ENCODE measurements around the gene RASA3.
A peak's percentile ranks its signal among the peaks of the same experiment; 100 is the strongest.

The RASA3 gene

DNA sequence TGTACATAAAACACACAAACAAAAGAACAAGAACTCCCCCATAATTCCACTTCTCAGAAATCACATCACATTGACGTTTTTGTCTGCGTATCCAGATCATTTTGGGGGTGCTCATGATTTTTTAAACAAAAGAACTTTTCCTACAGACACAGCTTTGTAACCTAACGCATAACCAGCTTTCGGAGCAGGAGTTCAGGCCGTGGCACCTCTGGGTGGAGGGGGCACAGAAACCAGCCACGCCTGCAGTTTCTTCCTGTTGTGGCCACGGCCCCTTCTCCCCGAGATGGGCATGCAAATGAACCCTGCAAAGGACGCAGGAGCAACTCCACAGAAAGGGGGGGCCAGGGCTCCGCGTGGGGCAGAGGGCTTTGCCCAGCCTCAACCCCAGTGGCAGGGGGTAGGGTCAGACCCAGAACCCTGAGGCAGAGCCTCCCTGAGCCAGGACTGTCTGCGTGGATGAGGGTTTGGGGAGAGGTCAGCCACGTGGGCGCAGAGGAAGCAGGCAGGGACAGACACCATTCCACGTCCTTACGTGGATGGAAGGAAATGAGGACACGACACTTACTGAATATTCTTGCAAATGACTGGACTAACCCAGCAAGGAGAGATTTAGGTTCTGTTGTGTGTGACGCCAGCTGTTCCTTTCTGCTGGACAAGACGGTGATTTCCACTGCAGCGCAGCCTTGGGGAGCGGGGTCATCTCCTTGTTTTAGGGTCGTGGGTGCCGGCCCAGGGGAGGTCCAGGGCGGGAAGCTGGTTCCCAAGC lies 64.4 kb downstream of the RASA3 start:
- Histone ChIP-seq H3K36me3 (ENCODE audit: insufficient read depth, low read length) (peaks cover 23% of the 10 kb centered on the region), H4K20me1 (ENCODE audit: insufficient read depth, low read length) (peaks cover 58% of the 10 kb centered on the region), H3K4me3 (ENCODE audit: low read depth in 1 of 2, low read length in 2 of 2) (no peak overlapping the region), H3K4me2 (ENCODE audit: insufficient read depth, low read length) (no peak overlapping the region), H3K9ac (ENCODE audit: low read depth, low read length) (no peak overlapping the region), H3K79me2 (ENCODE audit: insufficient read depth, low read length) (peaks cover 64% of the 10 kb centered on the region), H3K9me3 (ENCODE audit: insufficient read depth, low read length, severe bottlenecking) (no peaks in the 10 kb centered on the region), H3K27me3 (ENCODE audit: insufficient read depth, low read length, poor library complexity) (no peaks in the 10 kb centered on the region), H2AFZ (ENCODE audit: low read depth, low read length) (no peak overlapping the region), H3K27ac (ENCODE audit: low read length) (peak overlapping the region; percentile 57), H3K4me1 (ENCODE audit: insufficient read depth, low read length) (peaks cover 22% of the 10 kb centered on the region)
- no peak for TF ChIP-seq EZH2 (IDR thresholded peaks at IDR 0.05; ENCODE audit: borderline replicate concordance, low read depth, low read length, severe bottlenecking)
- TF ChIP-seq, protein P1, sequence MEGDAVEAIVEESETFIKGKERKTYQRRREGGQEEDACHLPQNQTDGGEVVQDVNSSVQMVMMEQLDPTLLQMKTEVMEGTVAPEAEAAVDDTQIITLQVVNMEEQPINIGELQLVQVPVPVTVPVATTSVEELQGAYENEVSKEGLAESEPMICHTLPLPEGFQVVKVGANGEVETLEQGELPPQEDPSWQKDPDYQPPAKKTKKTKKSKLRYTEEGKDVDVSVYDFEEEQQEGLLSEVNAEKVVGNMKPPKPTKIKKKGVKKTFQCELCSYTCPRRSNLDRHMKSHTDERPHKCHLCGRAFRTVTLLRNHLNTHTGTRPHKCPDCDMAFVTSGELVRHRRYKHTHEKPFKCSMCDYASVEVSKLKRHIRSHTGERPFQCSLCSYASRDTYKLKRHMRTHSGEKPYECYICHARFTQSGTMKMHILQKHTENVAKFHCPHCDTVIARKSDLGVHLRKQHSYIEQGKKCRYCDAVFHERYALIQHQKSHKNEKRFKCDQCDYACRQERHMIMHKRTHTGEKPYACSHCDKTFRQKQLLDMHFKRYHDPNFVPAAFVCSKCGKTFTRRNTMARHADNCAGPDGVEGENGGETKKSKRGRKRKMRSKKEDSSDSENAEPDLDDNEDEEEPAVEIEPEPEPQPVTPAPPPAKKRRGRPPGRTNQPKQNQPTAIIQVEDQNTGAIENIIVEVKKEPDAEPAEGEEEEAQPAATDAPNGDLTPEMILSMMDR (IDR thresholded peaks at IDR 0.05; ENCODE audit: borderline replicate concordance, extremely low read depth, low read length, poor library complexity, severe bottlenecking) = no peak
- ATAC-seq (ENCODE audit: insufficient read depth, low read depth) = no peak
- no peak for DNase-seq

- ATAC-seq (ENCODE audit: insufficient read depth, low read depth) = peak; percentile 55
- peaks cover 68% of the 10 kb centered on the region for H3K79me2 ChIP-seq (ENCODE audit: insufficient read depth, low read length)
- no peaks in the 10 kb centered on the region for H3K27me3 ChIP-seq (ENCODE audit: insufficient read depth, low read length, poor library complexity)
- peaks cover 22% of the 10 kb centered on the region for H3K4me1 ChIP-seq (ENCODE audit: insufficient read depth, low read length)
- peak overlapping the region; percentile 57 for H3K27ac ChIP-seq (ENCODE audit: low read length)
- H2AFZ ChIP-seq (ENCODE audit: low read depth, low read length) = no peak overlapping the region
- peak overlapping the region; percentile 19; the same call in 1 of the 2 replicates for H3K4me2 ChIP-seq (ENCODE audit: insufficient read depth, low read length)
- peaks cover 23% of the 10 kb centered on the region for H3K36me3 ChIP-seq (ENCODE audit: insufficient read depth, low read length)
- peaks cover 63% of the 10 kb centered on the region for H4K20me1 ChIP-seq (ENCODE audit: insufficient read depth, low read length)
- no peak overlapping the region for H3K4me3 ChIP-seq (ENCODE audit: low read depth in 1 of 2, low read length in 2 of 2)
- no peaks in the 10 kb centered on the region for H3K9me3 ChIP-seq (ENCODE audit: insufficient read depth, low read length, severe bottlenecking)
- DNase-seq = no peak
- H3K9ac ChIP-seq (ENCODE audit: low read depth, low read length) = no peak overlapping the region
- no peak for TF ChIP-seq EZH2 (IDR thresholded peaks at IDR 0.05; ENCODE audit: borderline replicate concordance, low read depth, low read length, severe bottlenecking)
- TF ChIP-seq, protein P1 (IDR thresholded peaks at IDR 0.05; ENCODE audit: borderline replicate concordance, extremely low read depth, low read length, poor library complexity, severe bottlenecking) = no peak
These were observed 65.0 kb downstream of the RASA3 start for GRCh38 chr13:114067381-114067885.

DNA sequence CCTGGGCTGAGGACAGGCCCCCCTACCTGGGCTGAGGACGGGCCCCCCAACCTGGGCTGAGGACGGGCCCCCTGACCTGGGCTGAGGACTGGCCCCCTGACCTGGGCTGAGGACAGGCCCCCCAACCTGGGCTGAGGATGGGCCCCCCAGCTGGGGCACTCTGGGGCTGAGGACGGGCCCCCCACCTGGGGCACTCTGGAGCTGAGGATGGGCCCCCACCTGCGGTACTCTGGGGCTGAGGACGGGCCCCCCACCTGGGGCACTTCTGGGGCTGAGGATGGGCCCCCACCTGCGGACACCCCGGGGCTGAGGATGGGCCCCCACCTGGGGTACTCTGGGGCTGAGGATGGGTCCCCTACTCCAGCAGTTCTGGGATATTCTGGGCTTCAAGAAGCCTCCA lies 65.5 kb downstream of the RASA3 start:
- H3K9ac ChIP-seq (ENCODE audit: low read depth, low read length) = no peak overlapping the region
- peak overlapping the region; percentile 57 for H3K27ac ChIP-seq (ENCODE audit: low read length)
- peaks cover 68% of the 10 kb centered on the region for H3K79me2 ChIP-seq (ENCODE audit: insufficient read depth, low read length)
- TF ChIP-seq EZH2 (IDR thresholded peaks at IDR 0.05; ENCODE audit: borderline replicate concordance, low read depth, low read length, severe bottlenecking) = no peak
- TF ChIP-seq, protein P1 (IDR thresholded peaks at IDR 0.05; ENCODE audit: borderline replicate concordance, extremely low read depth, low read length, poor library complexity, severe bottlenecking) = no peak
- no peak for DNase-seq
- ATAC-seq (ENCODE audit: insufficient read depth, low read depth) = peak; percentile 11; the same call in 1 of the 3 replicates
- H3K36me3 ChIP-seq (ENCODE audit: insufficient read depth, low read length) = peaks cover 20% of the 10 kb centered on the region
- H3K4me2 ChIP-seq (ENCODE audit: insufficient read depth, low read length) = peak overlapping the region; percentile 19; the same call in 1 of the 2 replicates
- H3K4me3 ChIP-seq (ENCODE audit: low read depth in 1 of 2, low read length in 2 of 2) = no peak overlapping the region
- peaks cover 63% of the 10 kb centered on the region for H4K20me1 ChIP-seq (ENCODE audit: insufficient read depth, low read length)
- peaks cover 22% of the 10 kb centered on the region for H3K4me1 ChIP-seq (ENCODE audit: insufficient read depth, low read length)
- H2AFZ ChIP-seq (ENCODE audit: low read depth, low read length) = no peak overlapping the region
- H3K9me3 ChIP-seq (ENCODE audit: insufficient read depth, low read length, severe bottlenecking) = no peaks in the 10 kb centered on the region
- H3K27me3 ChIP-seq (ENCODE audit: insufficient read depth, low read length, poor library complexity) = no peaks in the 10 kb centered on the region

Measured in DND-41 (cell line).